GM12878 (cell line): Measurements from ENCODE around the gene NRXN3. TPM values are rescaled to one million over a fixed set of nuclear protein-coding genes. Genes with fewer than 3 reads are reported as not detected.

Experiments used
- CEBPZ ChIP-seq: fragments of 150-350 bp; IDR thresholded peaks from 2 replicates; pipeline ENCODE4 v1.6.1; 2016; ENCODE audit warnings: low read depth, low read length
- CHD4 ChIP-seq: fragments of 200-600 bp; sonication (generic); IDR thresholded peaks from 2 replicates; pipeline ENCODE4 v1.6.1; 2016; ENCODE audit warnings: mild to moderate bottlenecking
- CTCF ChIP-seq, 3 experiments: IDR thresholded peaks in 2 of 3; conservative IDR thresholded peaks in 1 of 3; 2 replicates each; pipeline ENCODE4 v1.5.1; 2011; ENCODE audit warnings: low read depth in 3 of 3, low read length in 3 of 3, mild to moderate bottlenecking in 3 of 3, control low read depth in 2 of 3, moderate library complexity in 2 of 3, inconsistent platforms in 1 of 3, mixed read lengths in 1 of 3; ENCODE audit not compliant: control insufficient read depth in 2 of 3, insufficient read depth in 1 of 3; ENCODE audit errors: extremely low read depth in 1 of 3
- EP300 ChIP-seq, 2 experiments: fragments of 150-350 bp in 1 of 2; IDR thresholded peaks; 2 replicates each; pipeline ENCODE4 v1.6.1; 2011 to 2012; ENCODE audit warnings: low read depth in 2 of 2, low read length in 2 of 2, borderline replicate concordance in 1 of 2, improper control_type of control experiment in 1 of 2, inconsistent platforms in 1 of 2; ENCODE audit not compliant: control insufficient read depth in 1 of 2
- IKZF1 ChIP-seq: fragments of 450-650 bp; conservative IDR thresholded peaks from 2 replicates; pipeline ENCODE4 v1.6.1; 2017; ENCODE audit warnings: antibody characterized with exemption, mild to moderate bottlenecking
- NR2F1 ChIP-seq: fragments of 450-650 bp; conservative IDR thresholded peaks from 2 replicates; pipeline ENCODE4 v1.6.1; 2017; ENCODE audit warnings: mild to moderate bottlenecking
- RBBP5 ChIP-seq: fragments of 200-600 bp; sonication (generic); conservative IDR thresholded peaks from 2 replicates; pipeline ENCODE4 v1.6.1; 2016
- SUZ12 ChIP-seq: fragments of 200-600 bp; sonication (generic); IDR thresholded peaks from one replicate; pipeline ENCODE4 v1.6.1; 2018; ENCODE audit warnings: antibody characterized with exemption, mild to moderate bottlenecking; ENCODE audit not compliant: unreplicated experiment
- TCF7 ChIP-seq: IDR thresholded peaks from 2 replicates; pipeline ENCODE4 v1.6.1; 2014; ENCODE audit warnings: antibody characterized with exemption, borderline replicate concordance
- ZBTB4 ChIP-seq: fragments of 450-650 bp; formaldehyde crosslinking; IDR thresholded peaks from 2 replicates; pipeline ENCODE4 v1.4.0; 2022; ENCODE audit warnings: mild to moderate bottlenecking, moderate library complexity
- polyA plus RNA-seq, 11 experiments: library from polyadenylated mRNA; depleted of rRNA in 4 of 11; unstranded in 6 of 11; stranded (reverse) in 5 of 11; fragments of >200 nt; fragmentation: Nextera tagmentation in 4 of 11; fragmentation: Illumina TruSeq in 1 of 11; extraction: Ambion mirVana in 4 of 11; extraction: Trizol in 1 of 11; gene quantifications; 1 replicate in 1 of 11; 2 replicates in 10 of 11; pipeline versions ENCODE4 v1.2.1 to v1.2.3, GENCODE V29; 2011 to 2016; ENCODE audit warnings: inconsistent platforms in 2 of 11, missing spikeins in 2 of 11, low read depth in 1 of 11
- total RNA-seq, 4 experiments: library from RNA; depleted of rRNA in 3 of 4; stranded (reverse); fragments of >200 nt in 3 of 4; fragmentation: Illumina TruSeq in 1 of 4; extraction: Trizol in 1 of 4; gene quantifications; 2 replicates each; pipeline versions ENCODE4 v1.2.1 to v1.2.3, GENCODE V29; 2013 to 2021

NRXN3 gene
- total and polyA plus RNA-seq, 10 of the 15 experiments (the other 5 are each of a cell fraction or from before 2014, with no cell fraction given) = 0.52 to 3.3 (median 1.4) TPM

- no peak for TF ChIP-seq CTCF (IDR thresholded peaks at IDR 0.05 in 2 of 3, conservative IDR thresholded peaks at IDR 0.05 in 1 of 3; ENCODE audit: control insufficient read depth in 2 of 3, extremely low read depth in 1 of 3, insufficient read depth in 1 of 3, low read depth in 3 of 3, low read length in 3 of 3)
- TF ChIP-seq IKZF1 = no peak
- TF ChIP-seq ZBTB4 (CRISPR knock-in tag) = no peak
- no peak for TF ChIP-seq EP300 (IDR thresholded peaks at IDR 0.05; ENCODE audit: borderline replicate concordance in 1 of 2, control insufficient read depth in 1 of 2, low read depth in 2 of 2, low read length in 2 of 2)
- no peak for TF ChIP-seq NR2F1
- no peak for TF ChIP-seq CEBPZ
- no peak for TF ChIP-seq CHD4
- no peak for TF ChIP-seq SUZ12
- TF ChIP-seq TCF7 = no peak
- TF ChIP-seq RBBP5 = no peak
Measured at GRCh38 chr14:78673845-78674244, 503.7 kb downstream of the NRXN3 start (continued).
